ENCODE measurements around the gene LSM4.

LSM4 gene

GRCh38 chr19:18274781-18275356 is 48.0 kb downstream of the LSM4 start (continued):
- no peak for TF ChIP-seq SCRT2 (tag by site-specific recombination; IDR thresholded peaks at IDR 0.05)
- no peak for TF ChIP-seq REPIN1 (tag by site-specific recombination; IDR thresholded peaks at IDR 0.05; ENCODE audit: low read depth)
- peak; percentile 98 for TF ChIP-seq ZNF223 (tag by site-specific recombination; IDR thresholded peaks at IDR 0.05)
- no peak; the same call in 1 of the 2 replicates for TF ChIP-seq ZSCAN30 (tag by site-specific recombination; IDR thresholded peaks at IDR 0.05)
- no peak for TF ChIP-seq RBAK (tag by site-specific recombination; IDR thresholded peaks at IDR 0.05)
- no peak for TF ChIP-seq MEIS1 (CRISPR knock-in tag; IDR thresholded peaks at IDR 0.05; ENCODE audit: borderline replicate concordance)
- TF ChIP-seq ELK4 (IDR thresholded peaks at IDR 0.05; ENCODE audit: borderline replicate concordance, low read depth, low read length): no peak
- no peak for TF ChIP-seq KLF10 (tag by site-specific recombination; IDR thresholded peaks at IDR 0.05)
- no peak for TF ChIP-seq ZNF324 (tag by site-specific recombination; IDR thresholded peaks at IDR 0.05)
- TF ChIP-seq KLF17 (tag by site-specific recombination; IDR thresholded peaks at IDR 0.05): no peak
- no peak for TF ChIP-seq ZNF416 (tag by site-specific recombination; IDR thresholded peaks at IDR 0.05)
- TF ChIP-seq ZNF791 (tag by site-specific recombination; IDR thresholded peaks at IDR 0.05): no peak
- TF ChIP-seq ZNF155 (tag by site-specific recombination; IDR thresholded peaks at IDR 0.05): no peak
- no peak for TF ChIP-seq GLI2 (tag by site-specific recombination; IDR thresholded peaks at IDR 0.05; ENCODE audit: borderline replicate concordance, low read depth)
- no peak for TF ChIP-seq ZNF138 (tag by site-specific recombination; IDR thresholded peaks at IDR 0.05; ENCODE audit: borderline replicate concordance)
- no peak for TF ChIP-seq ZNF768 (tag by site-specific recombination; IDR thresholded peaks at IDR 0.05)
- TF ChIP-seq OSR2 (tag by site-specific recombination; IDR thresholded peaks at IDR 0.05): no peak; the same call in 1 of the 2 replicates
- TF ChIP-seq PRDM2 (tag by site-specific recombination; IDR thresholded peaks at IDR 0.05; ENCODE audit: borderline replicate concordance): no peak
- 0 out of 2 replicates have a peak, but pooled peaks have one; percentile 9 for TF ChIP-seq ZNF629 (tag by site-specific recombination; IDR thresholded peaks at IDR 0.05)
- no peak for TF ChIP-seq GFI1B (tag by site-specific recombination; IDR thresholded peaks at IDR 0.05)
- 0 out of 2 replicates have a peak, but pooled peaks have one; percentile 24 for TF ChIP-seq REST (tag by site-specific recombination; IDR thresholded peaks at IDR 0.05)
- no peak for TF ChIP-seq SETDB1 (IDR thresholded peaks at IDR 0.05; ENCODE audit: insufficient read length, low read length)
- TF ChIP-seq ZBTB17 (tag by site-specific recombination; IDR thresholded peaks at IDR 0.05): peak; percentile 81
- TF ChIP-seq YY1 (tag by site-specific recombination; IDR thresholded peaks at IDR 0.05): no peak
- no peak for TF ChIP-seq ZNF561 (tag by site-specific recombination; IDR thresholded peaks at IDR 0.05; ENCODE audit: borderline replicate concordance)
- TF ChIP-seq ZNF248 (tag by site-specific recombination; IDR thresholded peaks at IDR 0.05): no peak
- TF ChIP-seq ZIC2 (tag by site-specific recombination; IDR thresholded peaks at IDR 0.05): no peak; the same call in 1 of the 2 replicates
